Measurements from ENCODE around the gene KCNIP1.
"Not testable (repeated sequence)": the region's sequence is repeated elsewhere in the genome, so short reads cannot be mapped to it uniquely, and the experiment has no call there.

KCNIP1 gene

GRCh38 chr5:170537451-170538095, 33.8 kb downstream of the KCNIP1 start:
- no peak for DNase-seq (ENCODE audit: low spot score)

DNA sequence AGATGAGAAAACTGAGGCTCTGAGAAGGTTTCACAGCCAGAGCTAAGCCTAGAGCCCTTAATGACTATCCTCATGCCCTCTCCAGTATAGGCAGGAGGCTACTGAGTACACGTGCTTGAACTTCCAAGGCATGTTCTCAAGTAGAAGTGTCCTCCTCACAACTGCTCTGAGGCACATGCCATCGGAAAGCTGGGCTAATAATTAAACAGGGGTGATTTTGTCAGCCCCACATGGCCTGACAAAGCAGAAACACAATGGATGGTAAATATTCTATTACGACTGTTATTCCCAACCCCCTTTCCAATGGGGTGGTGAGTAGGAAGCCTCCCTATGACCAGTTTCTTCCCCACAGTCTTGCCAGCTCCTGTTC, 34.3 kb downstream of the KCNIP1 start:
- DNase-seq (ENCODE audit: low spot score), result no peak

DNA sequence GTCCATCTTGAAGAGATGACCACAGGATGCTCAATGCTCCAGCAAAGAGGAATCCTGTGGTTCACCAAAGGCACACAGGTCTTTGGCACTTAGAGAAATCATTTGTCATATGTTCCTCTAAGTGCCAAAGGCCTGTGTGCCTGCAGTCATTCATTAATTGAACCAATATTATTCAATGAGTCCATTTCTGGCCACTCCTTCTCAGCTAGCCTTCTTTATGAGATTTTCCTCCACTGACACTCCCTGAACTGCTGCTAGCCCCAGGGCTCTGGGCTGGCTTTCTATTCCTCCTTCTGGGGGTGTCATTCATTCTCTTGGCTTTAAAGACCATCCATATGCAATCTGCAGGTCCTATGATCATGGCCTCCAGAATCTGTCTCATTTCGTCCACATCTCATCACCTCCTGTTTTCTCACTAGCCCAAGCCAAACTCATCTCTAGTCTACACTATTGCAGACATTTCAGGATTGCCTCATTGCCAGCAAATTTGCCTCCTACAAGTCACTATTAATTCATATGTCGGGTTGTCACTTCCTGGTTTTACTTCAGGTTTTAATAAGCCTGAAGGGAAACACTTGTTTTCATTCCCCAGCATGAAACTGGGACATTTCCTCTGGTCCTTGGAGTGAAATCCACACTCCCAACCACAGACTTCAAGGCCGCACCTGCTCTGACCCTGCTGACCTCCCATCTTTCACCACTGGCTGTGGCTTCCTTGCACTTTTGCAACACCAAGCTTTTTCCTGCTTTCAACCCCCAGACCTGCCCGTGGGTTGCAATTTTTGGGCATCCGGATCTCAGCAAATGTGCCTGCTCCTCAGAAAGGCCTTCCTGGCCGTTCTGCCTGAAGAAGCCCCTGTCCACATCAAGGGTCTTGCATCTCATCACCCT, 35.1 kb downstream of the KCNIP1 start:
- no peak for DNase-seq (ENCODE audit: low spot score)

DNA sequence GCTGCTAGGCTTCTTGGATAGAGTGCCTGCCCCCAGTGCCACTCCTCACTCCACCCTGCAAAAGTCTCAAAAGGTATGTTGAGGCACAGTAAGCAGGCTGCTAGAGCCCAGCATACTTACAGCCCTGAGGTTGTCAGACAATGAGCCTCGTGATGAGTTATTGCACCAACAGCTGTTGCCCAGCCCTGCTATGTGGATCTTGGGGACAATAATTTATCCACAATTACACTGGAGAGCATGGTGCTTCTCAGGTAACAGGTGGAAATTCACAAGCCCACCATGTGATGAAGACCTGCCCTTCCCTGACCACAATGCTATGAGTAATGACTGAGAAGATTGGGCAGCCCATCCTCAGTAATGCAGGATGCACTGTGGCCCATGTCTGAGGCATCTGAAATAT, 36.5 kb downstream of the KCNIP1 start:
- no peak for DNase-seq (ENCODE audit: low spot score)

GRCh38 chr5:170541146-170541769, 37.4 kb downstream of the KCNIP1 start:
- no peak for DNase-seq (ENCODE audit: low spot score)

DNA sequence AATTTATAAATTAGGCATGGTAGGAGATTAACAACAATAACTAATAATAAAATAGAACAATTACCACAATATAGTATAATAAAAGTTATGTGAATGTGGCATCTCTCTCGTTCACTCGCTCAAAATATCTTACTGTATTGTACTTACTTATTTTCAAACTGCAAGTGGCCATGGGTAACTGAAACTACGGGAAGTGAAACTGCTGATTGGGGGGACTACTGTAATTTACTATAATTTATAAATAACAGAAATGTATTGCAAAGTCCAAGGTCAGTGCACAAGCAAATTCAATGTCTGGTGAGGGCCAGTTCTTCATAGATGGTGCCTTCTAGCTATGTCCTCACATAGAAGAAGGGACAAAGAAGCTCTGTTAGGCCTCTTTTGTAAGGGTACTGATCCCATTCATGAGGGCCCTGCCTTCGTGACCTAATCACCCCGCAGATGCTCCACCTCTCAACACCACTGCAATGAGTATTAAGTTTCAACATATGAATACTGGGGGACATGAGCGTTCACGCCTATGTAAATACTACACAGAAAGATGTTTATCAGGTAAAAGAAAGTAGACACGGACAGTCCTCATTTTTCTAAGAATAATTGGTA, 39.0 kb downstream of the KCNIP1 start:
- DNase-seq (ENCODE audit: low spot score), result no peak

DNA sequence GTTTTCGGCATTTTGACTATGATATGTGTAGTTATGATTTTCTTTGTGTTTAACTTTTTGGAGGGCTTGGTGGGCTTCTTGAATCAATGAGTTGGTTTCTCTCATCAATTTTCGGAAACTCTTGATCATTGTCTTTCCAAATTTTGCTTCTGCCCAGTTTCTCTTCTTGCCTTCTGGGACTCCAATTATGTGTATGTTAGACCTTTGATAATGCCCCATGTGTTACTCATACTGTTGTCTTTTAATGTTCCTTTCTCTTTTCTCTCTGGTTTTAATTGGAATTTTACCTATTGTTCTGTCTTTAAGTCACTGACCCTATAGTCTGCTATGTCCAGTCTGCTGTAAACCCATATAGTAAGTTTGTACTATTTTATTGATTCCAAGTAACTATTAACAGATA, 41.5 kb downstream of the KCNIP1 start:
- no peak for DNase-seq (ENCODE audit: low spot score)

GRCh38 chr5:170545811-170546210, 42.0 kb downstream of the KCNIP1 start:
- no peak for DNase-seq (ENCODE audit: low spot score)

GRCh38 chr5:170546282-170546681, 42.5 kb downstream of the KCNIP1 start:
- no peak for DNase-seq (ENCODE audit: low spot score)

GRCh38 chr5:170550382-170550781, 46.6 kb downstream of the KCNIP1 start:
- DNase-seq (ENCODE audit: low spot score), result not testable (repeated sequence)

DNA sequence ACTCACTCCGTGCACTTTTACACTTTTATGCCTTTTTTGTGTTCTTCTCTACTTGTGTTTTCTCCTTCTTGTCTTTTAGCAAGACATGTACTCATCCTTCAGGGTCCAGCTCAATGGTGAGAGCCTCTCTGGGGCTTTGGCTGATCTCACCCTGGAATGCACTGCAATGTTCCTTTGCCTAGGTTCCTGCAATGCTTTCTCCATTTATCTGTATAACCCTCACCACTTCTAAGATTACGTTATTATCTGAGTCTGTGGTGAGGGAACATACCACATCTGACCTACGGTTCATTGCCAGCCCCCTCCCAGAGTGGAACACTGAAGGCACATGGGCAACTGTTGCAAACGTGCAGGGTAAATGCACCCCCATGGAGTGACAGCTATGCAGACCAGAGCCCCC, 47.3 kb downstream of the KCNIP1 start:
- DNase-seq (ENCODE audit: low spot score), result no peak

DNA sequence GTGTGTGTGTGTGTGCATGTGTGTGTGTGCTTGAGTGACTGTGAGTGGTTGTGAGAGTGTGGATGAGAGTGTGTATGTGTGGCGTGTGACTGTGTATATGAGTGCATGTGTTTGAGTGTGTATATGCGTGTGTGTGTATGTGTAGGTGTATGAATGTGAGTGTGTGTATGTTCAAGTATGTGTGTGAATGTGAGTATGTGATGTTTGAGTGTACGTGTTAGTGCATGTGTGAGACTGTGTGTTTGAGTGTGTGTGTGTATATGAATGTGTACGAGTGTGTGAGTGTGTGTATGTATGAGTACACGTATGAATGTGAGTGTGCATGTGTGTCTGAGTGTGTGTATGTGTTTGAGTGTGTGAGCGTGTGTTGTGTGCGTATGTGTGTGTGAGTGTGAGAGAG, 47.8 kb downstream of the KCNIP1 start:
- DNase-seq (ENCODE audit: low spot score), result no peak

- DNase-seq (ENCODE audit: low spot score), result no peak
Measured at GRCh38 chr5:170552621-170553115, 48.8 kb downstream of the KCNIP1 start.

- no peak for DNase-seq (ENCODE audit: low spot score)
Measured at GRCh38 chr5:170553218-170553617, 49.4 kb downstream of the KCNIP1 start.

GRCh38 chr5:170554521-170555267, 50.9 kb downstream of the KCNIP1 start:
- DNase-seq (ENCODE audit: low spot score), result no peak

- DNase-seq (ENCODE audit: low spot score), result no peak
Measured at GRCh38 chr5:170557314-170557713, 53.5 kb downstream of the KCNIP1 start.

GRCh38 chr5:170559296-170559695, 55.5 kb downstream of the KCNIP1 start:
- DNase-seq (ENCODE audit: low spot score), result no peak

GRCh38 chr5:170560938-170561337, 57.1 kb downstream of the KCNIP1 start:
- no peak for DNase-seq (ENCODE audit: low spot score)

DNA sequence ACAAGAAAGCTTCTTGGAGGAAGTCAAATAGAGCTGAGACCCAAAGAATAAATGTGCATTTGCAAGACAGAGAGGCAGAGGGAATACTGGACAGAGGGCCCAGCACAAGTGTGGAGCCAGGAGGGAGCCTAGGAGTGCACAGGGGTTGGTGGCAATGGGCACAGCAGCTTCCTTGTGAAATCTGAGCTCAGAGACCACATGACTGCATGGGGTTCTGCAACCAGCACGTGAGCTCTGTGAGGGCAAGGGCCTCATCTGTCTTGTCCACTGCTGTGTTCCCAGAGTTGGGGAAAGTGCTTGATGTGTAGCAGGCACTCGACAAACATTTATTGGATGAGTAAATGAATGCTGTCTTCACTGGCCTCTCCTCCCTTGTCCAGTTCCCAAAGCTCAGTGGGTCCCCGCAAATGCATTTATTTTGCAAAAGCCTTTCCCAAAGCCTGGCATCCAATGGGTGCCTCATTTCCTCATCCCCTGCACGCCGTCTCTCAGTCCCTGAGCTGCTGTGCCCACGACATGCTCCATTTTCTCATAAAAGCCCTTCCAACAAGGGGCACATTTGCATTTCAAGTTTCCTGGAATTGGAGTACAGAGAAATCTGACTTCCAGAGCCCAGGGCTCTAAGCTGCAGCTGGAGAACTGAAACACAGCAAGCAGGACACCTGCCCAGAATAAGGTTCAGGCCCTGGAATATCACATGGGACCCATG, 58.5 kb downstream of the KCNIP1 start:
- no peak for DNase-seq (ENCODE audit: low spot score)

- no peak for DNase-seq (ENCODE audit: low spot score)
Measured at GRCh38 chr5:170562875-170563228, 59.0 kb downstream of the KCNIP1 start.
